HL-60 (cell line): ENCODE measurements around the gene C10orf143.

ENCODE experiments used
- POLR2AphosphoS5 ChIP-seq: IDR thresholded peaks from 2 replicates; pipeline ENCODE4 v1.6.1; 2012; ENCODE audit warnings: low read depth
- SPI1 ChIP-seq: IDR thresholded peaks from 2 replicates; pipeline ENCODE4 v1.6.1; 2012; ENCODE audit warnings: low read depth, mild to moderate bottlenecking, borderline replicate concordance
- TF ChIP-seq, protein P1 (sequence below): IDR thresholded peaks from one replicate; pipeline ENCODE4 v1.5.1; 2011; ENCODE audit warnings: low read length, control low read depth, inconsistent platforms; ENCODE audit not compliant: insufficient read depth
- TF ChIP-seq, protein P2 (sequence below): IDR thresholded peaks from 2 replicates; pipeline ENCODE4 v1.6.1; 2012; ENCODE audit warnings: low read depth; ENCODE audit not compliant: insufficient replicate concordance

DNA sequence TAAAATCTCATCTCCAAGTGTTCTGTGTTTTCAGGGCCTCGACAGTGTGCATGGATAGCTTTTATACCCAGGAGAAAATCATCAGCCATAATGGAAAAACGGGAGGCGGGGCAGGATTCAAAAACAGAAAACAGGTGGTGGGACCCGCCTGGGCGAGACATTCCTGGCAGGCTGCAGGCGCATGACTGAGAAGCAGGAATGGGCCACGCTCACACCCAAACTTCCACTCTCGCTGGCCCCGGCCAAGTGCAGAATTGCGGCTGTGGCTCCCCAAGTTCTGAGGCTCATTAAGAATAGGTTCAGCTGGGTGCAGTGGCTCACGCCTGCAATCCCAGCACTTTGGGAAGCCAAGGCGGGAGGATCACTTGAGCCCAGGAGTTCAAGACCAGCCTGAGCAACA is 60.6 kb downstream of the C10orf143 start:
- TF ChIP-seq, protein P1, sequence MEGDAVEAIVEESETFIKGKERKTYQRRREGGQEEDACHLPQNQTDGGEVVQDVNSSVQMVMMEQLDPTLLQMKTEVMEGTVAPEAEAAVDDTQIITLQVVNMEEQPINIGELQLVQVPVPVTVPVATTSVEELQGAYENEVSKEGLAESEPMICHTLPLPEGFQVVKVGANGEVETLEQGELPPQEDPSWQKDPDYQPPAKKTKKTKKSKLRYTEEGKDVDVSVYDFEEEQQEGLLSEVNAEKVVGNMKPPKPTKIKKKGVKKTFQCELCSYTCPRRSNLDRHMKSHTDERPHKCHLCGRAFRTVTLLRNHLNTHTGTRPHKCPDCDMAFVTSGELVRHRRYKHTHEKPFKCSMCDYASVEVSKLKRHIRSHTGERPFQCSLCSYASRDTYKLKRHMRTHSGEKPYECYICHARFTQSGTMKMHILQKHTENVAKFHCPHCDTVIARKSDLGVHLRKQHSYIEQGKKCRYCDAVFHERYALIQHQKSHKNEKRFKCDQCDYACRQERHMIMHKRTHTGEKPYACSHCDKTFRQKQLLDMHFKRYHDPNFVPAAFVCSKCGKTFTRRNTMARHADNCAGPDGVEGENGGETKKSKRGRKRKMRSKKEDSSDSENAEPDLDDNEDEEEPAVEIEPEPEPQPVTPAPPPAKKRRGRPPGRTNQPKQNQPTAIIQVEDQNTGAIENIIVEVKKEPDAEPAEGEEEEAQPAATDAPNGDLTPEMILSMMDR = no peak
- TF ChIP-seq POLR2AphosphoS5 = no peak
- TF ChIP-seq, protein P2, sequence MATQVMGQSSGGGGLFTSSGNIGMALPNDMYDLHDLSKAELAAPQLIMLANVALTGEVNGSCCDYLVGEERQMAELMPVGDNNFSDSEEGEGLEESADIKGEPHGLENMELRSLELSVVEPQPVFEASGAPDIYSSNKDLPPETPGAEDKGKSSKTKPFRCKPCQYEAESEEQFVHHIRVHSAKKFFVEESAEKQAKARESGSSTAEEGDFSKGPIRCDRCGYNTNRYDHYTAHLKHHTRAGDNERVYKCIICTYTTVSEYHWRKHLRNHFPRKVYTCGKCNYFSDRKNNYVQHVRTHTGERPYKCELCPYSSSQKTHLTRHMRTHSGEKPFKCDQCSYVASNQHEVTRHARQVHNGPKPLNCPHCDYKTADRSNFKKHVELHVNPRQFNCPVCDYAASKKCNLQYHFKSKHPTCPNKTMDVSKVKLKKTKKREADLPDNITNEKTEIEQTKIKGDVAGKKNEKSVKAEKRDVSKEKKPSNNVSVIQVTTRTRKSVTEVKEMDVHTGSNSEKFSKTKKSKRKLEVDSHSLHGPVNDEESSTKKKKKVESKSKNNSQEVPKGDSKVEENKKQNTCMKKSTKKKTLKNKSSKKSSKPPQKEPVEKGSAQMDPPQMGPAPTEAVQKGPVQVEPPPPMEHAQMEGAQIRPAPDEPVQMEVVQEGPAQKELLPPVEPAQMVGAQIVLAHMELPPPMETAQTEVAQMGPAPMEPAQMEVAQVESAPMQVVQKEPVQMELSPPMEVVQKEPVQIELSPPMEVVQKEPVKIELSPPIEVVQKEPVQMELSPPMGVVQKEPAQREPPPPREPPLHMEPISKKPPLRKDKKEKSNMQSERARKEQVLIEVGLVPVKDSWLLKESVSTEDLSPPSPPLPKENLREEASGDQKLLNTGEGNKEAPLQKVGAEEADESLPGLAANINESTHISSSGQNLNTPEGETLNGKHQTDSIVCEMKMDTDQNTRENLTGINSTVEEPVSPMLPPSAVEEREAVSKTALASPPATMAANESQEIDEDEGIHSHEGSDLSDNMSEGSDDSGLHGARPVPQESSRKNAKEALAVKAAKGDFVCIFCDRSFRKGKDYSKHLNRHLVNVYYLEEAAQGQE = no peak
- no peak for TF ChIP-seq SPI1
